Loucy (cell line): Measurements from ENCODE around the gene KDSR.

Experiments
- EZH2phosphoT487 ChIP-seq: fragments of 200-600 bp; IDR thresholded peaks from 2 replicates; pipeline ENCODE4 v1.6.1; 2018; ENCODE audit warnings: antibody characterized with exemption, mild to moderate bottlenecking, moderate library complexity, borderline replicate concordance
- TF ChIP-seq, protein P1 (sequence below): fragments of 200-600 bp; sonication (generic); conservative IDR thresholded peaks from 2 replicates; pipeline ENCODE4 v1.5.1; 2014; ENCODE audit warnings: mild to moderate bottlenecking, antibody characterized with exemption, low read length

DNA sequence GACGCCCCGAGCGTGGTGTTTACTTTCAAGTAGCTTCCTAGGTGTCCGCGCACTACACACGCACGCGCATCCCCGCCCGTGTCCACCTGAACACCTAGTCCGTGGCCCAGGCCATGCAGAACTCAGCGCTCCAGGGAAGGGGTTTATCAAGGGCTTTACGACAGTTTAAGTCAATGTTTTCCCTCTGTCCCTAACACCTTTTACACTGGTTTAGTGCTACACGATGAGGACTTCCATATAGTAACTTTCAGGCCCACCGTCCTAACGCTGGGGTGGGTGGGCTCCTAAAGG, 46.1 kb downstream of the KDSR start:
- TF ChIP-seq, protein P1, sequence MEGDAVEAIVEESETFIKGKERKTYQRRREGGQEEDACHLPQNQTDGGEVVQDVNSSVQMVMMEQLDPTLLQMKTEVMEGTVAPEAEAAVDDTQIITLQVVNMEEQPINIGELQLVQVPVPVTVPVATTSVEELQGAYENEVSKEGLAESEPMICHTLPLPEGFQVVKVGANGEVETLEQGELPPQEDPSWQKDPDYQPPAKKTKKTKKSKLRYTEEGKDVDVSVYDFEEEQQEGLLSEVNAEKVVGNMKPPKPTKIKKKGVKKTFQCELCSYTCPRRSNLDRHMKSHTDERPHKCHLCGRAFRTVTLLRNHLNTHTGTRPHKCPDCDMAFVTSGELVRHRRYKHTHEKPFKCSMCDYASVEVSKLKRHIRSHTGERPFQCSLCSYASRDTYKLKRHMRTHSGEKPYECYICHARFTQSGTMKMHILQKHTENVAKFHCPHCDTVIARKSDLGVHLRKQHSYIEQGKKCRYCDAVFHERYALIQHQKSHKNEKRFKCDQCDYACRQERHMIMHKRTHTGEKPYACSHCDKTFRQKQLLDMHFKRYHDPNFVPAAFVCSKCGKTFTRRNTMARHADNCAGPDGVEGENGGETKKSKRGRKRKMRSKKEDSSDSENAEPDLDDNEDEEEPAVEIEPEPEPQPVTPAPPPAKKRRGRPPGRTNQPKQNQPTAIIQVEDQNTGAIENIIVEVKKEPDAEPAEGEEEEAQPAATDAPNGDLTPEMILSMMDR = no peak
- no peak for TF ChIP-seq EZH2phosphoT487
